GM19025 (cell line): ENCODE data around the gene CDH4.
"Not testable (repeated sequence)": the region's sequence is repeated elsewhere in the genome, so short reads cannot be mapped to it uniquely, and the experiment has no call there.

Experiments used
- ATAC-seq: cut with Tn5 transposase; IDR thresholded peaks from one replicate; pipeline ENCODE4 v1.9.1; 2021; ENCODE audit warnings: mild to moderate bottlenecking, low read depth, moderate library complexity; ENCODE audit not compliant: unreplicated experiment

Gene CDH4

DNA sequence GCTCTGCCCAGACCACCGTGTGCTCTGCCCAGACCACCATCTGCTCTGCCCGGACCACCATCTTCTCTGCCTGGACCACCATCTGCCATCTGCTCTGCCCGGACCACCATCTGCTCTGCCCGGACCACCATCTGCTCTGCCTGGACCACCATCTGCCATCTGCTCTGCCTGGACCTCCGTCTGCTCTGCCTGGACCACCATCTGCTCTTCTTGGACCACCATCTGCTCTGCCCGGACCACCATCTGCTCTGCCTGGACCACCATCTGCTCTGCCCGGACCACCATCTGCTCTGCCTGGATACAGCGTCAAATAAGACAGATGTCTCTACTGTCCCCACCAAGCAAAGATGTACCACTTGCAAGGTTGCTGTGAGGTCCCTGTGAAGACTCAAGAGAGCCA is 154.7 kb downstream of the CDH4 start:
- ATAC-seq = not testable (repeated sequence)

DNA sequence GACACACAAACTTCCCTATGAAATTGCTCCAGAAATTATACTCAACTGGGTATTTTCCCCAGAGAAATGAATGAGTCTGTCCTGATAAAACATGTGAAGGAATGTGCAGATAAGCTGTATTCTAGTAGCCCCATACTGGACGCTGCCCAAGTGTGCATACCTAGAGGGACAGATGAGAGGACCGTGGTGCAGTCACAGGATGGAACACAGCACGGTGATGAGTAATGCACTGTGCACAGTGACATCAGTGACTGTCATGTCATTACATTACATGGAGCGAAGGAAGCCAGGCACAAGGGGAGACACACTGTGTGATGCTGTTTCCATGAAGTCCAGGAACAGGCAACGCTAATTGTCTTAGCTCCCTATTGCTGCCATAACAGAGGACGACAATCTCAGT is 155.5 kb downstream of the CDH4 start:
- ATAC-seq = no peak

DNA sequence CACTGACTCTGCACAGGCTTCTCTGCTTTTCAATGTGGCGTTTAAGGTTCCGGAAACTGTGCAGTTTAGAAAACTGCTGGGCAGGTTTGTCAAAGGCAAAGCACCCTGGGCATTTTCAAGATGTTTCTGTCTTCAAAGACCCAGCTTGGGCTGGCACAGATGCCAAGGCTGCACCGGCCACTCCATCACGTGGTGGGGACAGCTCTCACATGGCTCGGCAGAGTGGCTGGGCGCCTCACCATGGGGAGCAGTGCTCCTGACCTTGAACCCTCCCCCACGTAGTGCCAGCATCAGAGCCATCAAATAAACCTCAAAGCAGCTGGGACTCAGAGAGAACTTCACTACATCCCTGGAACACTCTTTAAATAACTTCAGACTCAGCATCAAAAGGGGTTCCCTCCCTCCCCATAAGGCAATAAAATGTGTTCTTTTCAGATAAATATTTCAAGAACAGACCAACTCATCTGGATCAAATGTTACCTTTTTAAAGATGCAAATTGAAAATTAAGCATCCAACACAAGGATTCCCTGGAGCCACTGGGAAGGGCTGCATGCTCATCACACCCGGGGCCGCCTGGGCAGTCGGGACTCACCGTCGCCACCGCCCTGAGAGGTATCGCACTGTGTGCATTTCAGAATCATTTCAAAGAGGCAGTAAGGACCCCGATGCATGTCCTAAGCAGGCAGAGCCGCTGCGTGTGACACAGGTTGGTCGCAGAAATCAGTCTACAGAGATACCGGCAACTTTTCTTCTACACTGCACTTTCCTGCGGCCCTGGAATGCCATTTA is 157.1 kb downstream of the CDH4 start:
- no peak for ATAC-seq

DNA sequence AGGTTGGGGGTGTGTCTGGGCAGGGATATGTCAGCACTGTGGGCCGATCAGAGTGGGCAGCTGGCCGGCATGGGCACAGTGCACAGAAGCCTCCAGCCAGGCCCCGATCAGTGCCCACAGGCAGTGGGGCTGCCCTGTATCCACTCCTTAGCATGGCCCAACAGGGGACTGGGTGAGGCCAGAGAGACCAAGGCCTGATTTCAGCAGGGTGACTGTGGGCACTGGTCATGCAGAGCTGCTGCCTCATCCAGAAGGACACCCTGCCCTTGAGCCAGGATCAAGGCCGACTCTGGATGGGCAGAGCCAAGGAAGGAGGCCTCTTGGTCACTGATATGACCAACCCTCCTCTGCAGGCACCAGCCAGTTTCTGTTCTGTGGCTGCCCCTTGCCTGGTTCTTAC is 159.7 kb downstream of the CDH4 start:
- ATAC-seq = no peak

GRCh38 chr20:61413752-61414151 is 161.7 kb downstream of the CDH4 start:
- no peak for ATAC-seq

DNA sequence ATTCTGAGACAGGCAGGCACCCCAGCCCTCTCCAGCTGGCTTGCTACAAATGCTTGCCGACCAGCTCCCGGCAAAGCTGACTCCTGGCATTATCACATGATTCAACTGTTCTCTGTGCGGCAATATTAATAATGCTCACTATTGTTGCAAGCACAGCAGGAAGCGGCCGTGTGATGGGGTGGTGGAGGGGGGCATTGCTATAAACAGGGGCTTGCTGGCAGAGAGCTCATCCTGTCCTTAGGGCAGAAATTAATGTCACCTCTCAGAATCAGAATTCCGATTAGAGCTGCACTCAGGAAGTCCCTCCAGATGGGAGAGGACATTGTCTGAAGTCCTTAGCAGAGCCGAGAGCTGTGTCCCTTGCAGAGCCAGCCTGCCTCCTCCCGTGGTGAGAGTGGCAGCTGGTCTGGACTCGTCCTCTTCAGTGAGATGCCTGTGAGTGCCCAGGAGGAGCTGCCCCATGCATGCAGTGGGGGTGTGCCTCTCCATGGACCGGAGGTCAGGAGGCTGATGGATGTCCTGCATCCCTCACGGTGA is 162.5 kb downstream of the CDH4 start:
- no peak for ATAC-seq

DNA sequence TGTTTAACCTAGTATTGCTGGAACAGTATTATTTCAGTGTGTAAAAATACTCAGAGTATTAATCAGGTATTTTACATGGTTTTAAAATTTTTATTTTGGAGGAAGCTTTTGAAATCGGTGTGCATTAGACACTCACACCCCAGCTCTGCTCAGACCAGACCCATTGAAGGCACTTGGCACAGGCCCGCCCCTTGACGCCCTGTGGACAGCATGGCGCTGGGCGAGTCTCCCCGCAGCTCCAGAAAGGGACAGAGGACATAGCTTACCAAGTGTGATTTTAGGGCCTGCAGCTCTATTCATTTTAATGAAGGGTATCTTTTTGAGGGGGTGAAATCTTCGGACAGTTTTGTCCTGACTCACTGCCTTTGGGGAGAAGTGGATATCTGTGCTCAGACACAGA is 164.5 kb downstream of the CDH4 start:
- ATAC-seq = no peak

DNA sequence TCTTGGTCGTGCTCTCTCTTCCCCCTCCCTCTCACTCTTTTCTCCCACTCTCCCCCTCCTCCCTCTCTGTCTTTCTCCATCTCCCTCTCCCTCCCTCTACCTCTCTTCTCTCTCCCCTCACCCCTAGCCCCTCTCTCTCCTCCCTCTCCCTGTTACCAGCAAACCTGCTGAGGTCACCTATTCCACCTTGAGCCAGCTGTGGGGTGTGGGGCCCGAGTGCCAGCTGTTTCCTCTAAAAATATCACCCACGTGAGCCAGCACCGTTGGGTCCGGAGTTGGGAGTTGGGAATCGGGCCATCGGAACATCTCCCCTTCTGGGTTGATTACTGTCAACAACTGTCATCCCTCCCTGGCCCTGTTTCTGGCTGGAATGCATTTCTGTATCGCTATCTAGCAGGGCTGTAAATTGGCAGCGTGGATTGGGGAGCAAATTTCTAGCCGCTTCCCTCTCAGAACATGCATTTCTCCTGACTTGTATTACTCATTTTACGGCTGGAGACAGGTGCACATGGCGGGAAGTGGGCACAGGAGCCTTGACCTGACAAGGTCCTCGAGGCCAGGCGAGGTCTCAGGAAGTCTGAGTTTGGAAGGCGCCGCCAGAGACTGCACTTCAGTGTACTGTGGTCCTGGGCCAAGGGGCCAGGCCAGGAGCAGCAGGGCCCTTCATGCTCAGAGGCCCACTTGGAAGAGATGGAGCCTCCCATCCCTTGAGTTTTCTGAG is 165.3 kb downstream of the CDH4 start:
- ATAC-seq = no peak

DNA sequence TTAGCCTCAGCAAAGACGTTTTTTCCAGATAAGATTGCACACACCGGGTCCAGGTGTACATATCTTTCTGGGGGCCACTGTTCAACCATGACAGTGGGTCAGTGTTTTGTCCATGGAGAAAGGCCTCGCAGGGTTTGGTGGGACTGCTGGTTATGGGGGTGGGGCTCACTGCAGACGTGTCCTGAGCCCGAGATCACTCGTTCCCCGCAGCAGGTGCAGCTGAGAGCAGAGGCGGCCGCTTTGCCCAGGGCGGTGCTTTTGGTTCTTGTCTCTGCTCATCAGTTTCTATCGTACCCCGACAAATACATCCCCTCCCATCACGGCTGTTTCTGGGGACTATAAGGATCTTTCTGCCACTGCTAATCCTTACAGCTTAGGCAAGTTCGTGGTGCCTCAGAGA is 166.9 kb downstream of the CDH4 start:
- ATAC-seq = no peak

DNA sequence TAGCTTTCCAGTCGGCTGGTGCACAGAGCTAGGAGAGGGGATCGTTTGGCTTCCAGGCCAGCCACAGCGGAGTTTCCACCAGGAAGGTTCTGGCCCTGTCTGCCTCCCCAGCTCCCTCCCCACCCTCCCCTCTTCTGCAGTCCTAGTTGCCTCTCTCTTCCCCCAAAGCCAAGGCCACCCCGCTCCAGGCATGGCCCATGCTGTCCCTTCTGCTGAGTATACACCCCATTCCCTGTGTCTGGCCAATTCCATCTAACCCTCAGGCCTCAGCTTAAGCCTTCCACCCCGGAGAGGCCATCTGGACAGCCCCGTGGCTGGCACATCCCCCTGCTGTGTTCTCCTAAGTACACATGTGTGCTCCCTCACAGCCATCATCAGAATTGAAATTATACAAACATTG is 167.4 kb downstream of the CDH4 start:
- ATAC-seq = no peak

DNA sequence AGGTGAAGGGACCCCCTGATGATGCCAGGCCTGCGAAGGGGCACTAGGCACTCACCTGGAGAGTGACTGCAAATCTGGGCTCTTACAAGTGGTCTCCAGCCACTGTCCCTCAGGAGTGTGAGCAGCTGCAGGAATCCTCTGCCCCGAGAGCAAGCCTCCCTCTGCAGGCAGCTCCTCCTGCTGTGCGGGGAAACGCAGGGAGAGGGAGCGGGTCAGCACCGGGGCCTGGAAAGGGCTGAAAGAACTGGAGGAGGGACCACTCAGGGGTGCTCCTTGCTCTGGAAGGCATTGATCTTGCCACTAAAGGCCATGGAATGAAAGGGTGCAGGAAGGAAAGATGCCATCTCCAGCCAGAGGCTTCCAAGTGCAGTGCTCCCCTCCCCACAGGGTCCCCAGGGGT is 168.0 kb downstream of the CDH4 start:
- ATAC-seq = no peak

- ATAC-seq = no peak
These were observed 168.7 kb downstream of the CDH4 start for GRCh38 chr20:61420781-61421180.

GRCh38 chr20:61422636-61423425 is 170.8 kb downstream of the CDH4 start:
- ATAC-seq = no peak

GRCh38 chr20:61424011-61424627 is 172.1 kb downstream of the CDH4 start:
- ATAC-seq = no peak

DNA sequence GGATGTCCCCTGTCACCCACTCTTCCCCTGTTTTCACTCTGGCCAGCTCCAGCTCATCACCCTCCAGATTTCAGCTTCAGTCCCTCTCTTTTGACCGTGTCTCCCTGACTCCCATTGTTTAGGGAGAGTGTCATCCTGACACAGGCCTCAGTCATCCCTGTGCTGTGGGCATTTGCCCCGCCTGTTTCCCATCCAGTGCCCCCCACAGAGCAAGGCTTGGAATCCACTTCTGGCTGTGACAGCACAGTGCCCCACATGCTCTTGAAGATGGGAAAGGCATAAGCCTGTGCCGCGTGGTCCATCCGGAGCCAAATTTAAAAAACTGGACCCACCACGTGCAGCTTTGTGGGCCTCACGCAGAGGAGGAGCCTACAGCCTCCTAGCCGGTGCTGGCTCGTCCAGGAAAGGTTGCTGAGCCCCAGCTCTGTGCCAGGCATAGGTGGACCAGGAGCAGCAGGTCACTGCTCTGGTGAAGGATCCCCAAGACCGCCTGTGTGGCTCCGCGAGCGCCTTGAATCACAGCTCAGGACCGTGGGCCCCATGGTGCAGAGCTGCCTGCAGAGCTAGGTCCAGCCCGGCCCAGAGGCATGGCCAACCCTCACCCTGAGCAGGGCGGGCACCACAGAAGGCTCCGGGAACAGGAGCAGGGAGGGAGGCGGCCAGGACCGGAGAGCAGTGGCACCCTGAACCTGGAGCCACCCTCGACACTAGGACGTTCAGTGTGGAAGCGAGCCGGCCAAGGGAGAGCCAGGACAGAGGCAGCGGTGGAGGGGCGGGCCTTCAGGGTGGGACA is 172.8 kb downstream of the CDH4 start:
- ATAC-seq = no peak

GRCh38 chr20:61425541-61425991 is 173.5 kb downstream of the CDH4 start:
- not testable (repeated sequence) for ATAC-seq

DNA sequence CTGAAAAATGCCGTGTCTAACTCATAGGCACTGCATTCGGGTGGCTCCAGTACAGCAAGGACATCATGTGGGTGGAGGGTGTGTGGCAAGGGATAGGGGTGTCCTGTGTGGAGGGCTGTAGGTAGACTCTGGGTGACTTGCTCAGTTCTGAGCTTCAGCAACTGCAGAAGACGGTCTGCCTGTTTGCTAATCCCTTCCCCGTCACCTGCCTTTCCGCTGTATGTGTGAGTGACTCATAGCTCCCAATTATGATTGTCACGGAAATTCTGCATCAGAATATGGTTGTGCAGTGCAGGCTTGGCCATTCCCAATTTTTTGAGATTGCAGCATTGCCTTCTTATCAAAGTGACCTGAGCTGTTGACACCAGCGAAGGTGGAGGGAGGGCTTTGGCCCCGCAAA is 174.3 kb downstream of the CDH4 start:
- no peak for ATAC-seq

DNA sequence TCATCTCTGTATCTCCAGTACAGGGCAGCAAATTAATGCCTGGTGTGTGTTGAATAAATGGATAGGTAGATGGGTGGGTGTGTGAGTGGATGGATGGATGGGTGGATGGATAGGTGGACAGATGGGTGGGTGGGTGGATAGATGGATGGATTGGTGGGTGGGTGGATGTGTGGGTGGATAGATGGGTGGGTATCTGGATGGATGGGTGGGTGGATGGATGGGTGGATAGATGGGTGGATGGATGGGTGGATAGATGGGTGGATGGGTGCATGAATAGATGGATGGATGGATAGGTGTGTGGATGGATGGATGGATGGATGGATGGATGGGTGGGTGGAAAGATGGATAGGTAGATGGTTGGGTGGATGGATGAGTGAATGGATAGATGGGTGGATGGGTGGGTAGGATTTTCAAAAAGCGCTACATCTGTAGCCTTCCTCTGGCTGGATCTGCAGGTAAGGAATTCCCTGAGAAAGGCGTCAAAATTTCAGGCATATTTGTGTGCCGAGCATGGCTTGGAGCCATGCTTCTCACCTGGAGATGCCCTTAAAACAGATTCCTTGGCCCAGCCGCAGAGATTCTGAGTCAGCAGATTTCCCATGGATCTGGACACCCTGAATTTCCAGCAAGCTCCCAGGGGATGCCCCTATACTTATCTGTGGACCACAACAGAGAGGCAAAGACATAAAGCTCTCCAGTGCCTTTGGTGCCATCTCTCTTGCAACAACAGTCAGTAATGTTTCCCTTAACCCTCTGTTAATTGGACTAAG is 177.6 kb downstream of the CDH4 start:
- no peak for ATAC-seq

DNA sequence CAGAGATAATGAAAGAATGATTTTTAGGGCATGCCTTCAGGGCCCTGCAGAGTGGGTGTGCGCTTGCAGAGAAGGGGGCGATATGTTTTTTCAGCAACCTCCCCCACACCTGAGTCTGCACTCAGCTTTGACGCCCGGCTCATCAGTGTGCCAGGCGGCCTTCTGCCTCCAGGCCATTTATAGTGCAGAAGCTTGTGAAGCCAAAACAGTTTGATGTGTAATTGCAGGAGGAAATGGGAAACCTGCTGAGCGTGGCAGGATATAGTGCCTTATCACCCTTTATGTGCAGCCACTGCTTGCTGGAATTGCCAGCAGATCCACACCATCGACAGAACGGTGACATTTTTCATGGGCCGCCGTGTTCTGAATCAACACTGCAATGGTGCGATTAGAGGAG is 178.2 kb downstream of the CDH4 start:
- no peak for ATAC-seq
